CD4-positive, alpha-beta T cell (primary cell): ENCODE data around the gene ZNF141. TPM values are rescaled to one million over a fixed set of nuclear protein-coding genes. Genes with fewer than 3 reads are reported as not detected.

Experiments
- ATAC-seq: fragments of 200-7000 bp; cut with Tn5 transposase; one replicate; pipeline ENCODE4 v1.10.0; 2022; ENCODE audit warnings: mild to moderate bottlenecking; ENCODE audit not compliant: poor library complexity
- CTCF ChIA-PET: fragments of 350-600 bp; sonication (Branson Sonifier 250); formaldehyde crosslinking; loops from one replicate; lab custom pipeline; 2021; ENCODE audit warnings: antibody characterized with exemption, inconsistent platforms; lab: Charles Lee
- POLR2A ChIA-PET: fragments of 350-600 bp; sonication (Branson Sonifier 250); formaldehyde crosslinking; loops from one replicate; lab custom pipeline; 2021; ENCODE audit warnings: antibody characterized with exemption, inconsistent platforms; lab: Charles Lee
- DNase-seq, 14 experiments: peaks; one replicate each; pipeline ENCODE4 v3.0.0-alpha.2; 2013 to 2020; ENCODE audit warnings: mixed read lengths in 2 of 14
- H3K27ac ChIP-seq, 2 donors: one replicate each; pipeline versions ENCODE4 v1.5.1 to v1.7.0; 2013; ENCODE audit warnings: low read length in 2 of 2, low read depth in 1 of 2, mild to moderate bottlenecking in 1 of 2
- H3K27me3 ChIP-seq, 2 experiments: 1 replicate in 1 of 2; 2 replicates in 1 of 2; pipeline versions ENCODE4 v1.6.1 to v1.7.0; 2013; ENCODE audit warnings: low read length in 2 of 2, control low read depth in 1 of 2, mild to moderate bottlenecking in 1 of 2, moderate library complexity in 1 of 2; ENCODE audit not compliant: insufficient read depth in 2 of 2, control insufficient read depth in 1 of 2
- H3K36me3 ChIP-seq: one replicate; pipeline ENCODE4 v1.6.1; 2013; ENCODE audit warnings: low read length, control low read depth; ENCODE audit not compliant: insufficient read depth
- H3K4me1 ChIP-seq: one replicate; pipeline ENCODE4 v1.6.1; 2013; ENCODE audit warnings: low read length, control low read depth; ENCODE audit not compliant: insufficient read depth
- H3K4me3 ChIP-seq: one replicate; pipeline ENCODE4 v1.5.1; 2013; ENCODE audit warnings: mild to moderate bottlenecking, low read length, moderate library complexity
- H3K9me3 ChIP-seq, 2 experiments: 1 replicate in 1 of 2; 2 replicates in 1 of 2; pipeline versions ENCODE4 v1.6.1 to v1.7.0; 2013; ENCODE audit warnings: low read length in 2 of 2, mild to moderate bottlenecking in 2 of 2, control low read depth in 1 of 2, moderate library complexity in 1 of 2; ENCODE audit not compliant: control insufficient read depth in 1 of 2, insufficient read depth in 1 of 2
- H3K27ac Mint-ChIP-seq: one replicate; pipeline ENCODE4 v1.8.0; 2020; ENCODE audit warnings: mixed read lengths
- H3K27me3 Mint-ChIP-seq: one replicate; pipeline ENCODE4 v1.8.0; 2021; ENCODE audit warnings: mixed read lengths
- H3K36me3 Mint-ChIP-seq: one replicate; pipeline ENCODE4 v1.8.0; 2021; ENCODE audit warnings: low read depth, mixed read lengths
- H3K4me1 Mint-ChIP-seq: one replicate; pipeline ENCODE4 v1.8.0; 2021; ENCODE audit warnings: low read depth, mixed read lengths
- H3K4me3 Mint-ChIP-seq: one replicate; pipeline ENCODE4 v1.8.0; 2020; ENCODE audit warnings: mild to moderate bottlenecking, mixed read lengths
- H3K9me3 Mint-ChIP-seq: one replicate; pipeline ENCODE4 v1.8.0; 2020; ENCODE audit warnings: mixed read lengths
- intact Hi-C, 2 experiments: fragments of 100-400 bp; cut with DNase I in 1 of 2; cut with micrococcal nuclease in 1 of 2; formaldehyde crosslinking; loops; one replicate each; pipeline versions ENCODE4 v1.15.1 to v1.9.0; 2023 to 2025; cut with DNase I, micrococcal nuclease
- total RNA-seq, 174 experiments: library from RNA in 2 of 174; stranded (reverse) in 2 of 174; gene quantifications; one replicate each; pipeline ENCODE4 v1.2.3 and lab custom pipeline; 2021 to 2026
- TF ChIP-seq, protein P1 (sequence below): fragments of 200-600 bp; IDR thresholded peaks from one replicate; pipeline ENCODE4 v1.8.0; 2022; ENCODE audit warnings: antibody characterized with exemption, mild to moderate bottlenecking

Gene ZNF141
- total RNA-seq, 2 experiments from 2014 or later, result 13.6 to 13.7 TPM

DNA sequence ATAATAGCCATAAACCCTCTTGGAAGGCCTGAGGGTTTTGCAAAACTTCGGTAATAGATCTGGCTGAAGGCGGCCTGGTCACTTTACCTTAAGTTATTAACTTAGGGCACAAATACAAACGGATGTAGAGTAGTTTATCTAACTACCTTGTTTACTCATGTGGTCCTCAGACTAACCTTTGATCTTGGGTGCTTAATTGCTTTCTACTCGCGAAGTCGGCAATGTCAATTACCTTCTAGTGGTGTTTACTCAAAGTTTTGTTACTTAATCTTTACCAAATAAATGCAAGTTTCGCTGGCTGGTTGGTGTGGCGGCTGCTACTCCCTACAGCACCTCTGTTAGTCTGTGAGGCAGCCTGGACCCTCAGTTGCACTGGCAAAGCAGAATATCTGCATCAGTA, 8.9 kb upstream of the ZNF141 start:
- no peaks in the 10 kb centered on the region for H3K4me1 Mint-ChIP-seq
- DNase-seq, result no peak
- H3K36me3 ChIP-seq, result no peaks in the 10 kb centered on the region
- CTCF ChIA-PET, result no interaction called here
- H3K4me1 ChIP-seq, result no peaks in the 10 kb centered on the region
- H3K36me3 Mint-ChIP-seq, result peaks cover 25% of the 10 kb centered on the region
- H3K9me3 ChIP-seq, result peaks cover 35 to 44% of the 10 kb centered on the region in 2 experiments
- no peak for ATAC-seq
- no peaks in the 10 kb centered on the region for H3K27me3 Mint-ChIP-seq
- H3K27ac ChIP-seq, result no peak overlapping the region
- intact Hi-C loops, result no loop called here
- H3K9me3 Mint-ChIP-seq, result peaks cover 10% of the 10 kb centered on the region
- TF ChIP-seq, protein P1, sequence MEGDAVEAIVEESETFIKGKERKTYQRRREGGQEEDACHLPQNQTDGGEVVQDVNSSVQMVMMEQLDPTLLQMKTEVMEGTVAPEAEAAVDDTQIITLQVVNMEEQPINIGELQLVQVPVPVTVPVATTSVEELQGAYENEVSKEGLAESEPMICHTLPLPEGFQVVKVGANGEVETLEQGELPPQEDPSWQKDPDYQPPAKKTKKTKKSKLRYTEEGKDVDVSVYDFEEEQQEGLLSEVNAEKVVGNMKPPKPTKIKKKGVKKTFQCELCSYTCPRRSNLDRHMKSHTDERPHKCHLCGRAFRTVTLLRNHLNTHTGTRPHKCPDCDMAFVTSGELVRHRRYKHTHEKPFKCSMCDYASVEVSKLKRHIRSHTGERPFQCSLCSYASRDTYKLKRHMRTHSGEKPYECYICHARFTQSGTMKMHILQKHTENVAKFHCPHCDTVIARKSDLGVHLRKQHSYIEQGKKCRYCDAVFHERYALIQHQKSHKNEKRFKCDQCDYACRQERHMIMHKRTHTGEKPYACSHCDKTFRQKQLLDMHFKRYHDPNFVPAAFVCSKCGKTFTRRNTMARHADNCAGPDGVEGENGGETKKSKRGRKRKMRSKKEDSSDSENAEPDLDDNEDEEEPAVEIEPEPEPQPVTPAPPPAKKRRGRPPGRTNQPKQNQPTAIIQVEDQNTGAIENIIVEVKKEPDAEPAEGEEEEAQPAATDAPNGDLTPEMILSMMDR, result no peak
- H3K4me3 Mint-ChIP-seq, result no peak overlapping the region
- no peaks in the 10 kb centered on the region for H3K27me3 ChIP-seq
- POLR2A ChIA-PET, result no interaction called here
- no peak overlapping the region for H3K27ac Mint-ChIP-seq
- H3K4me3 ChIP-seq, result no peak overlapping the region

DNA sequence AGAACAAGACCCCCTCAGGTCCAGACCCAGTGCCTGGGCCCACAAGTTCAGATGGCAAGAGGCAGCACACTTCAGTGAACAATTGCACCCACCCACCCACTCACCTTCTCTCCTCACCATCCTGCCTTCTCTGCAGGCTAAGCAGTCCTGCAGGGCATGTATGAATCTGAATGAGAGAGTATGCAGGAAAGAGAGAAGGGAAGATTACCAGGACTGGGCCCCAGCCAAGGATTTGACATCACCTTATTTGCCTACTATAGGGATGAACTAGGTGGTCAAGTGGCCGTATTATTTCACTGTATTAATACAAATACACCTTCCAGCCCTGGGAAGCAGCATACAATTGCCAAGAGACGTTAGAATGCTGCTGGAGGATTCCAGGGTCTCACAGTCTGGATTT, 2.1 kb upstream of the ZNF141 start:
- ChIA-PET POLR2A (no interaction called here), CTCF (no interaction called here)
- peaks cover 27% of the 10 kb centered on the region for H3K4me1 ChIP-seq
- no peaks in the 10 kb centered on the region for H3K27me3 ChIP-seq
- peaks cover 48% of the 10 kb centered on the region for H3K4me1 Mint-ChIP-seq
- peaks cover 10 to 25% of the 10 kb centered on the region in 2 experiments for H3K9me3 ChIP-seq
- TF ChIP-seq, protein P1, result no peak
- peaks cover 13% of the 10 kb centered on the region for H3K9me3 Mint-ChIP-seq
- H3K4me3 Mint-ChIP-seq, result peak overlapping the region; percentile 92
- no peak for ATAC-seq
- H3K27ac Mint-ChIP-seq, result peak overlapping the region; percentile 85
- no peak overlapping the region for H3K27ac ChIP-seq
- no peak for DNase-seq
- peaks cover 57% of the 10 kb centered on the region for H3K36me3 Mint-ChIP-seq
- H3K27me3 Mint-ChIP-seq, result no peaks in the 10 kb centered on the region
- intact Hi-C loops, result loop anchor here (5.0 kb wide), 5 partner anchors 162 to 447 kb away; partner anchors contain the start of genes ATP5ME (in 1 of the 2), MYL5 (in 1 of the 2), PIGG (in 1 of the 2) and ZNF718 (in 1 of the 2)
- H3K36me3 ChIP-seq, result peaks cover 8% of the 10 kb centered on the region
- no peak overlapping the region for H3K4me3 ChIP-seq

DNA sequence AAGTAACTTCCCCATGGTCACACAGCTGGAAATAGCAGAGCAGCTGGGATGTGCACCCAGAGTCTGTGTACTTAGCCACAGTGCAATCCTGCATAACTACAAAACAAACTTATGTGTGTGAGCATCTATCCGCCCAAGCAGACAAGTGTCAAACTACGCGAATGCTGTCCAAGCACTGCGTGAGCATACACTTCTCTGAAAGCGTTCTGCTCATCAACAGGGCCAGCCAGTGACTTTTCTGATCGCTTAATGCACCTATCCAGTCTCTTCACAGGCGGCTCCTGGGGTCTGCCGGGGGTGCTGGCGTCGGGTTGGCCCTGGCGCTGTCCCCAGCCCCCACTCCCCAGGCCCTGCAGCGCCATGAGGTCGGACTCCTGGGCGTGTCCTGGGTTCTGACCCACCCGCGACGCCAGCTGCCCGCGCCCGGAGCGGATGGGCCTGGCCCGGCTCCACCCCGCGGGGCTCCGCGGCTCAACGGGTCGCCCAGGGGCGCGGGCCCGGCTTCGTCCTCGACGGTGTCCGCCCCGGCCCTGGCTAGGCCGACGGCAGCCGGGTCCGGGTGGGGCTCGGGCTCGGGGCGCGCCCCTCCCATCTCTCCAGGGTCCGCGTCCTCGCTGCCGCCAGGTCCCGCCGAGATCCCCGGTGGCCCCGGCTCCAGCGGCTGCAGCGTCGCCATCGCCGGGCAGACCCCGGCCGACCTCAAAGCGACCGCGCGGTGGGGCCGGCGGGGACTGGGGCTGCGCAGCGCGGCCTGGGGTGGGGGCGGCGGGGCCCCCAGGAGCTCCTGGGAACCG, 1.3 kb upstream of the ZNF141 start:
- H3K4me1 Mint-ChIP-seq, result peaks cover 51% of the 10 kb centered on the region
- DNase-seq (peak in 4 of 14 experiments; percentile 1 to 34 (median 12)), ATAC-seq (no peak)
- Histone ChIP-seq H3K4me3 (peak overlapping the region; percentile 98), H3K27ac (peak overlapping the region in 1 of 2 donors; percentile 85), H3K9me3 (peaks cover 18 to 31% of the 10 kb centered on the region in 2 experiments), H3K36me3 (peaks cover 8% of the 10 kb centered on the region), H3K27me3 (no peaks in the 10 kb centered on the region), H3K4me1 (peaks cover 27% of the 10 kb centered on the region)
- ChIA-PET POLR2A (interaction anchor here (0.9 to 3.2 kb wide), 7 partner anchors 42 to 328 kb away, joined by 3 to 40 read pairs (median 7); partner anchors contain the start of genes ZNF595 and ZNF718), CTCF (no interaction called here)
- intact Hi-C loops, result loop anchor here (2.0 to 5.0 kb wide), 6 partner anchors 139 to 446 kb away; partner anchors contain the start of genes ATP5ME (in 1 of the 2), MYL5 (in 1 of the 2), PIGG (in 1 of the 2) and ZNF718 (in 1 of the 2)
- H3K9me3 Mint-ChIP-seq, result peaks cover 15% of the 10 kb centered on the region
- no peaks in the 10 kb centered on the region for H3K27me3 Mint-ChIP-seq
- peaks cover 64% of the 10 kb centered on the region for H3K36me3 Mint-ChIP-seq
- peak overlapping the region; percentile 98 for H3K27ac Mint-ChIP-seq
- H3K4me3 Mint-ChIP-seq, result peak overlapping the region; percentile 92
- TF ChIP-seq, protein P1, result no peak
